Hypothalamus (tissue), 51 donors: ENCODE results near the gene ANKMY1.
A peak's percentile ranks its signal among the peaks of the same experiment; 100 is the strongest.

ENCODE experiments used
- DNase-seq, 51 donors: peaks; one replicate each; lab custom pipeline; 2025; lab: John Stamatoyannopoulos, UW

Gene ANKMY1

GRCh38 chr2:240438810-240439697 is 118.7 kb downstream of the ANKMY1 start:
- DNase-seq = no peak

- peak in 47 of 51 donors; percentile 38 to 89 (median 71) for DNase-seq
Measured at GRCh38 chr2:240437861-240438809, 119.7 kb downstream of the ANKMY1 start.

GRCh38 chr2:240437551-240437860 is 120.3 kb downstream of the ANKMY1 start:
- no peak for DNase-seq

GRCh38 chr2:240436683-240437550 is 120.9 kb downstream of the ANKMY1 start:
- peak in 1 of 51 donors; percentile 33 for DNase-seq

GRCh38 chr2:240435948-240436682 is 121.7 kb downstream of the ANKMY1 start:
- no peak for DNase-seq

- peak in 32 of 51 donors; percentile 38 to 90 (median 74) for DNase-seq
Measured at GRCh38 chr2:240435457-240435947, 122.3 kb downstream of the ANKMY1 start, which contains the start of gene GPC1. GPC1 (plus strand) TSS chr2:240435663; CDS start chr2:240435919, 256 bp downstream.

- DNase-seq = peak; percentile 30 to 91 (median 81)
Measured at GRCh38 chr2:240434728-240435456, 122.9 kb downstream of the ANKMY1 start.

GRCh38 chr2:240433973-240434727 is 123.6 kb downstream of the ANKMY1 start:
- peak in 5 of 51 donors; percentile 17 to 71 (median 48) for DNase-seq

GRCh38 chr2:240432820-240433801 is 124.7 kb downstream of the ANKMY1 start:
- DNase-seq = no peak

GRCh38 chr2:240432430-240432819 is 125.4 kb downstream of the ANKMY1 start:
- no peak for DNase-seq

- DNase-seq = no peak
Measured at GRCh38 chr2:240431661-240432424, 125.9 kb downstream of the ANKMY1 start.

- no peak for DNase-seq
Measured at GRCh38 chr2:240431271-240431660, 126.5 kb downstream of the ANKMY1 start.

- DNase-seq = no peak
Measured at GRCh38 chr2:240430595-240430994, 127.2 kb downstream of the ANKMY1 start.

- no peak for DNase-seq
Measured at GRCh38 chr2:240429872-240430491, 127.8 kb downstream of the ANKMY1 start.
